ENCODE data around the gene PIGW.

Gene PIGW

DNA sequence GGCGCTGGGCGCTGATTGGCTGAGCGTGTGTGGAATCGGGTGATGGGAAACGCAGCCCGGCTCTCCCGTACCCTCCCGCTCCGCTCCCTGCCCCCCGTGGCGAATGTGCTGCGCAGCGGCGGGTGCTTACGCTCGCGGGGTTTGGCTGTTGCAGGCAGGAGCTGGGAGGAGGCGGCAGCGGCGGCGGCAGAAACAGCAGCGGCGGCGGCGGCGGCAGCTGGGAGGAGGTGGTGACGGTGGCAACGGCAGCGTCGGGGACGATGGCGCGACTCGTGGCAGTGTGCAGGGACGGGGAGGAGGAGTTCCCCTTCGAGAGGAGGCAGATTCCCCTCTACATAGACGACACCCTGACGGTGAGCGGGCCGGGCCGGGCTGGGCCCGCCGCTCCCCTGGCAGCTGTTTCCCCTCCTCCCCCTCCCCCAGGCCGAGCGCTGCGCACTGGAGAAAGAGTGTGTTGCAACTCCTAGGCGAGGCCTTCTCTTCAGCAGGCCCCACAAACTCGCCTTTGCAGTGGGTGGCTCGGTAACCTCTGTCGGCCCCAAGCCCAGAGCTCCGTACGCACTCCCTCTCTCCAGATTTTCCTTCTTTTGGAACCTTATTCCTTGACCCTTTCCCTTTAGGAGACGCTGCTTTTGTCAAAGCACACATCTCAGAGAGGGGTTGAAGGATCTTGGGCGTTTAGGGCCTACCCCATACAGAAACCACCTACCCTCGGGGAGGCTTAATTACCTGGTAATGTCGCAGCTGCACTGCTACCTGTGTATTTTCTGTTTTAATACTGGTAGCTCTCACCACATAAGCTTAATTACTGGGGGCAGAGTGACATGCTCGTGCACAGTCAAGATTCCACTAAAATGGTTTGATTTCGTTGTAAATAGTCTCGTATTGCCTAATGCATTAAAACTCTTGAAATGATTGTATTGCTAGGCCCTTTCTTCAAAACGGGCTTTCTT is 11.0 kb downstream of the PIGW start:
- DNase-seq: peak; percentile 98

DNA sequence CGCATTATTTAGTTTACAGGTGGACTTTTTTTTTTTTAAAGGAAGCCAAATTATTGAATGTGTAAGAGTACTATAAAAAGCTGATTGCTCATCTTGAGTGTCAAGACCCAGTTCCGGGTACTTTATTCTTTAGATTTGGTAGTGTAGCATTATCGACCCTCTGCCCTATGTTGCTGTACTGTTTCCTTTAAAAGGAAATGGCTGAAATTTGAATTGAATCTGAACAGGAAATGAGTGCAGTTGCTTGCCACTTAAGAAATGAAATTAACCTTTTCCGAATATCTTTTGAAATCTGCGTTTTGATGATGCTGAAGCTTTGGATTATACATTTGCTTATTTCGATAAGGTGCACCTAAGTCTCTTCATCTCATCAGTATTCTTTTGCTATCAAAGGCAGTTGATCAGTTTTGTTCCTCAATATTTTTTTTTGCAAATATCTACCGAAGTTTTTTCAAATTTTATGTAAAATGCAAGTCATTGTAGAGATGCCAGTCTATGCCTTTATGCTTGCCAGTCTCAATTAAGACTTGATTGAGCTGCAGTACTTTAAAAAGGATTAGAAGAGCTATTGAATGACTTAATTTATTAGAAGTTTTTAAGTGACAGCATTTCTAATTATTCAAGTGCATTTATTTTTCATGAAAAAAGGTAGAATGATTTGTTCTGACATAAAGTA is 11.8 kb downstream of the PIGW start:
- no peak for DNase-seq

DNA sequence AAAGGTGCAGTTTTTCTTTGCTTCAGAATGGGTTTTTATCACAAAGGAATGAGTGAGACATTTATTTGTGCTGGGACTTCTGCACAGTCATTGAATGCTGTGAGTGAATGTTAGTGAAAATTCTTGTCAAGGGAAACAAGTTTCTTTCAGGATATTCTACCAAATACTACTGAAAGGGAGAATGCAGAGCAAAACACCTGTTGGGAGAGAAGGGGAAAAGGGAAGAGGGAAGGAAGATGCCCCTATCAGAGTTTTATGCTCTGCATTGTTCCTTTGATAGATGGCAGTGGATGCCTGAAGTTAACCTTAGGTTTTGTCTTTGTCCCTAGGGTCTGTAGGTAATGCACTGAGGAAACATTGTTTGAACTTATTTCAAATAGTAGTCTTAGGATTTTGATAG is 13.0 kb downstream of the PIGW start:
- DNase-seq: no peak

DNA sequence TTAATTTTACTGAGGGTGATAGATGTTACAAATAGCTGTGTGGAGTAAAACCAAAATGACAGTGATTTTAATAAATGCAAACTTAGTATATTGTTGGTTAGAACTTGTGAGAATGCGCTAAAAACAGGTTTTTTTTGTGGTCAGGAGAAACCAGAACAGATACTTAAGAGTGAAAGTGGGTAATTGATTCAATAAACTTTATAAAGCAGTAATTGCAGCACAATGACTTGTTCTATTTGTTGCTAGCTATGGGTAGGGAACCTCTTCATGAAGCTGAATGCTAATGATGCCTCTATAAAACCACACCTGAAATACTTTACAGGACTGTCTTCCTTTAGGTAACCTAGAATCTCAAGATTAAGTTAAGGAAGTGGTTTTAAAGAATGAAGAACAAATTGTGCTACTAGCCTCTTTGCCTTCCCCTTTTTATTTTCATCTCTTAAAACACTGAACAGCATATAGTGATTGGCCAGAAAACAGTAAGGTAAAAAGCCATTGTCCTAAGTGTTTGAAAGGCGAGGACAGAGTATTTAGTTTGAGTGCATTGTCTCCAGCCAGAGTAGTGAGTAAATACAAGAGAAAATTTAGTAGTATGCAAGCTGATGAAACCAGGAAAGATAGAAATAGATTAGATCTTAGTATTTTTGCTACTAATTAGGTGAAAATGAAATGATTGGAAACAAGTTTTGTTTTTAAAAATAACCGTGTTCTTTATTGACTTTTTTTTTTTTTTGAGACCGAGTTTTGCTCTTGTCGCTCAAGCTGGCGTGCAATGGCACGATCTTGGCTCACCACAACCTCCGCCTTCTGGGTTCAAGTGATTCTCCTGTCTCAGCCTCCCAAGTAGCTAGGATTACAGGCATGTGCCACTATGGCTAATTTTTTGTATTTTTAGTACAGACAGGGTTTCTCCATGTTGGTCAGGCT is 16.0 kb downstream of the PIGW start:
- DNase-seq: no peak

DNA sequence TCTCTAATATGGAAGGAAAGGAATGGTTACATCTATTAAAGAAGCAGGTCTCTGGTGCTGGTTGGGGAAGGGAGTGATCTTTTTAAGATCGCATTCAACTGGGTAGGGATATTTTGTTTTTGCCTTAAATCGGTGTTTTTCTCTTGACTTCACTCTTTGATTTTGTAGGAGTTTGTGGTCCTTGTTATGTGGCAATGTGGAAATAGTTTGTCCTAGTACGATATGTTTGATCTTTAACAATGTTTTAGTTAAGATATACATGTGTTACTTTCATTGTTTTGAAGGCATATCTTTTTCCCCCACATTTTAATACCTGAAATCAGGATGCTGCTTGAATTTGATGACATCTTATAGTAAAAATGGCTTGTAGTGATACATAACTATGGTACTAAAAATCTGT is 18.7 kb downstream of the PIGW start:
- no peak for DNase-seq

DNA sequence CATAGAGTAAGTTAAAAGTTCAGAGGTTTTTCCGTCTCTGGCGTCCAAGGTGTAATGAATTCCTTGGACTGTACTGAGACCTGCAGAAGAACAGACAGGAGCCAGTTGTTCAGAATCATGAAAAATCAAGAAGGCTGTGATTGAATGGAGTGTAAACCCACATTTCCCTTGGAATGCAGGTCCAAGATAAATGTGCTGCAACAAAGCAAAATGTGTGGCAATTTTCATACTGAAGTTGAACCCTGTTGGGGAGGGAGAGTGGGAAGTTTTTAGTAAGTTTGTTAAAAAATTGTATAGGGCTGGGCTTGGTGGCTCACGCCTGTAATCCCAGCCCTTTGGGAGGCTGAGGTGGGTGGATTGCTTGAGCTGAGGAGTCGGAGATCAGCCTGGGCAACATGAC is 31.3 kb downstream of the PIGW start:
- DNase-seq: no peak

DNA sequence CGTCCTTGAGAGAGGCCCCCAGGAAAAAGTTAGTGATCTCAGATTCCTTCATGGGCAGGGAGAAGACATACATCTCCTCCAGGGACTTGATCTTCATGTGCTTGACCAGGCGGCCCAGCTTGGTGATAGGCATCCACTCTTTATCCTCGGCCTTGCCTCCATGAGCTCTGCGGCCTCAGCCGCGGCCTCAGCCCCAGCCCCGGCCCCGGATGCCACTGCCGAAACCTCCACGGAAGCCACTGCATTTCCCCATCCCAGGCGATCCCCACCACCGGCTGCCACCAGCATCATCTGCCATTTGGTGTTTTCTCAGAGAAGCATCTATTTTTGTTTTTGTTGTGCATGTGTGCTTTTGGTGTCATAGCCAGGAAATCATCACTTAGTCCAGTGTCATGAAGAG is 40.2 kb downstream of the PIGW start:
- DNase-seq: no peak

DNA sequence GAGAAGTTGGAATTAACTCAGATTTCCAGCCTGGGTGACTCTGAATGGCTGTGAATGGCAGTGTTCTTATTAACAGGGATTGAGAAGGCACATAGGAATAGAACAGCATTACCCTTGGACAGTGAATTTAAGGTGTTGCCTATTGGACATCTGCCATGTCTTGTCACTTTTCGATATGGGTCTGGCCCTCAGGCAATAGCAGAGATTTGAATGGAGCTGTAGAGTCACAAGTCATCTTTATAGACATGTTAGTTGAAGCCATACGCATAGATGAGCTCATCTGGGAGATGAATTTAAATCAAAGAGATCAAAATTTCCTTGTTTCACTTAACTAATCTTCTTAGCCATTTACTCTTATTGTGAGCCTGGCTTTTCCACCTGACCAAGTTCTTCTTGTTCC is 42.0 kb downstream of the PIGW start:
- no peak for DNase-seq

DNA sequence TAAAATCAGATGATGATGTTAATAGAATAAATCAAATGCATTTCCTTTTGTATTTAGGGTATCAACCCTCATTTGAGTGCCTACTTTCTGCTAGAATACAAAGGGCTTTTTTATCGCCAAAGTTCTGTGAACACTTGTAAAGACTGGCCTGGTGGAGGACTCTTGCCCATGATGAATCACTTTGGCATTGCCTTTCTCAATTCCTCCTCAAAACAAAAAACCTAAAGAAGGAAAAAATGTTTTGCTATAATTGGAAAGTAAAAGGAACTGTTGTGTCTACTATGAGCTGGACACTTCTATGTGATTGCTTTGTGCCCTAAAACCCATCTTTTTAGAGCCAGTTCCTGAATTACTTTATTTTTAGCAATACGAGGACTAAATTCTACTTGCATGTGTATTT is 43.9 kb downstream of the PIGW start:
- no peak for DNase-seq

DNA sequence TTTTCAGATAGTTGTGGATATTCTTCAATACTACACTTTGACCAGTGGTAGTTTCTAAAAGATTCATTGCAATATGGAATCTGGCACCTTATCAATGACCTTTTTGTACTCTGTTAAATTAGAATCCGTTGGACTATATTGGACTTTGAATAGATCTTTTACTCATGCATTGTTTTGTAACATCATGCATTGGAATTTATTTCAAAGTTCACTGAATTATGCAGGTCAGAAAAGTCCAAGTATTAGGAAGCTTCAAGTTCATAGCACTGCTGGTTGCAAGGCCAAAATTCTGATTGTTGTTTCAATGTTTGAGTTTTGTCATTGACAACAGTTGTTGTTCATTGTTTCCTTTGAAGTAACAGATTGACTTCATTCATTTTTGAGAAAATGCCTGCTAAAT is 49.0 kb downstream of the PIGW start:
- no peak for DNase-seq

DNA sequence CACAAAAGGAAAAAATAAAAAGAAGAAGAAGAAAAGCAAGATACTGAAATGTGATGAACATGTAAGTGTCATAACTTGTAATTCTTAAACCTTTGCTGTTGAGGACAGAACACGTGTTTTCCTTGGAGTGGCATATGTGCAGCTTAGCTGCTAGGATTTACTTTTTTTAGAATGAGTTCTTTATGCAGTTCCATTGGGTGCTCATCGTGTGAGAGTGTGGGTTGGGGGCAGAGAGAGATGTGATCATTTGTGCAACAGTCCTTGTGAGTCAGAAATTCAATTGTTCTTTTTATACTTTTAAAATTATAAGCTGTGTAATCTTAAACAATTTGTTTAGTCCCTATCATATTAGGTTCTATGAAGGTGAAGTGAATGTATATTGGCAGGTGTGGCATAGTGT is 51.4 kb downstream of the PIGW start:
- no peak for DNase-seq

Measured in left hindlimb (tissue), 1 donor.